LNCaP clone FGC (cell line): Measurements from ENCODE around the gene RUSF1.
A peak's percentile ranks its signal among the peaks of the same experiment; 100 is the strongest.
"Not testable (repeated sequence)": the region's sequence is repeated elsewhere in the genome, so short reads cannot be mapped to it uniquely, and the experiment has no call there.

Experiments used
- DNase-seq: peaks from one replicate; pipeline ENCODE4 v3.0.0-alpha.2; 2011; ENCODE audit warnings: low read depth
- H3K4me3 ChIP-seq: 2 replicates; pipeline ENCODE4 v1.5.1; 2011; ENCODE audit warnings: mild to moderate bottlenecking, low read depth, low read length, control low read depth
- TF ChIP-seq, protein P1 (sequence below): IDR thresholded peaks from 2 replicates; pipeline ENCODE4 v1.5.1; 2012; ENCODE audit warnings: mild to moderate bottlenecking; ENCODE audit not compliant: control insufficient read depth, insufficient read depth; ENCODE audit errors: extremely low read depth

The RUSF1 gene

DNA sequence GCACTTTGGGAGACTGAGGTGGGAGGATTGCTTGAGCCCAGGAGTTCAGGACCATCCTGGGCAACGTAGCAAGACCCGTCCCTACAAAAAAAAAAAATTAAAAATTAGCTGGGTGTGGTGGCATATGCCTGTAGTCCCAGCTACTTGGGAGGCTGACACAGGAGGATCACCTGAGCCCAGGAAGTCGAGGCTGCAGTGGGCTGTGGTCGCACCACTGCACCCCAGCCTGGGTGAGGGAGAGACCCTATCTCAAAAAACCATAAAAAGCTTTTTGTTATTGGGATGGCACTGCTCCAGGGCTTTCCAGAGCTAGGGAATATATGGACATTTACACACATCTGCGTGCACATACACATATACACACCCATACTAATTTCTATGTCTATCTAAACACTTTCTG lies 57.0 kb downstream of the RUSF1 start:
- TF ChIP-seq, protein P1, sequence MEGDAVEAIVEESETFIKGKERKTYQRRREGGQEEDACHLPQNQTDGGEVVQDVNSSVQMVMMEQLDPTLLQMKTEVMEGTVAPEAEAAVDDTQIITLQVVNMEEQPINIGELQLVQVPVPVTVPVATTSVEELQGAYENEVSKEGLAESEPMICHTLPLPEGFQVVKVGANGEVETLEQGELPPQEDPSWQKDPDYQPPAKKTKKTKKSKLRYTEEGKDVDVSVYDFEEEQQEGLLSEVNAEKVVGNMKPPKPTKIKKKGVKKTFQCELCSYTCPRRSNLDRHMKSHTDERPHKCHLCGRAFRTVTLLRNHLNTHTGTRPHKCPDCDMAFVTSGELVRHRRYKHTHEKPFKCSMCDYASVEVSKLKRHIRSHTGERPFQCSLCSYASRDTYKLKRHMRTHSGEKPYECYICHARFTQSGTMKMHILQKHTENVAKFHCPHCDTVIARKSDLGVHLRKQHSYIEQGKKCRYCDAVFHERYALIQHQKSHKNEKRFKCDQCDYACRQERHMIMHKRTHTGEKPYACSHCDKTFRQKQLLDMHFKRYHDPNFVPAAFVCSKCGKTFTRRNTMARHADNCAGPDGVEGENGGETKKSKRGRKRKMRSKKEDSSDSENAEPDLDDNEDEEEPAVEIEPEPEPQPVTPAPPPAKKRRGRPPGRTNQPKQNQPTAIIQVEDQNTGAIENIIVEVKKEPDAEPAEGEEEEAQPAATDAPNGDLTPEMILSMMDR = no peak
- no peak overlapping the region for H3K4me3 ChIP-seq
- no peak for DNase-seq

DNA sequence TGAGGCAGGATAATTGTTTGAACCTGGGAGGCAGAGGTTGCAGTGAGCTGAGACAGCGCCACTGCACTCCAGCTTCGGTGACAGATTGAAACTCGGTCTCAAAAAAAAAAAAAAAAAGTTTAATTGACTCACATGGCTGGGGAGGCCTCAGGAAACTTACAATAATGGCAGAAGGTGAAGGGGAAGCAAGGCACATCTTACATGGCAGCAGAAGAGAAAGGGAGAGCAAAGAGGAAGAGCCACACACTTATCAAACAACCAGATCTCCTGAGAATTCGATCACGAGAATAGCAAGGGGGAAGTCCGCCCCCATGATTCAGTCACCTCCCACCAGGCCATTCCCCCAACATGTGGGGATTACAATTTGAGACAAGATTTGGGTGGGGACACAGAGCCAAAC lies 62.3 kb downstream of the RUSF1 start:
- not testable (repeated sequence) for H3K4me3 ChIP-seq, DNase-seq

DNA sequence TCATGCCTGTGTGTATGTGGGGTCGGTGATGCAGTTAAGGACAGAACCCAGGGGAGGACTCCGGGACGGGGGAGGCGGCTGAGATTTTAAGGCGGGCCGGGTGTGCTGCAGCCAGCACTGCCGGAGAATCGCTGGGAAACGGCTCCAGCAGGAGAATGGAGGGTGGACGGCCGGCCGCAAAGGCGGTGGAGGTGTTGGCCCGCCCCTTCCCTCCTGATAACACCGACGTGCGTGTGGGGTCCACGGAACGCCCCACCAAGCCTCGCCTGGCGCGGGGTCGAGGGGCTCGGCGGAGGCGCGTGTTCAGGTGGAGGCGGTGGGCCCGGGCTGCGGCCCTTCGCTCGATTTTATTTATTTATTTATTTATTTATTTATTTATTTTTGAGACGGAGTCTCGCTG lies 66.2 kb downstream of the RUSF1 start:
- peak overlapping the region; percentile 72 for H3K4me3 ChIP-seq
- TF ChIP-seq, protein P1 = no peak
- DNase-seq = no peak

DNA sequence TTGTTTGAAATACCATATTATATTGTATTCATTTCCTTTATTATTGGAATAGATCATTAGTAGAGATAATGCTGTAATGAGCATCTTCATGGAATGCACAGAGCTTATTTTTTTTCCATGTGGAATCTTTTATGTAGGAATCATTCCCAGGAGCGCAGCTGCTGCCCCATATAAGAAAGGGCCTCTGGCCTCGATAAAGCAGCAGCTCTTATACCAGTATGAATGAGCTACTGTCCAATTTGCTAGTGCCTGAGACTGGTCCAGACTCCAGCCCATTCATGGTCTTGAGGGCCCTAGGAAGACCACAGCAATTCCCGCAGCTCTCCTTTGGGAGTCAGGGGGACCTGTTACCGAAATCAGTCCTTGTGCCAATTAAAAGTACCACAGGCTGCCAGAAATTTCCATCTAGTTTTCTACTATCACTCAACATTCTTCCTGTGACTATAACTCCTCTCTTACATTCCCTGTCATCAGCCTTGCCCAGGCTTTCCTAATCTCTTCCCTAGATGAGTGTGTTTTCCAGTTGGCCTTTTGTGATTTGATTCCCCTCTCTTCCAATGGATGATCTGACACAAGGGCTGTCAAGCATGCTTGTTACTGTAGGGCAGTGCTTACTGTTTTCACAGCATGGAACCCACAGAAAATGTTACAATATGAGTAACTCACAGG lies 67.5 kb downstream of the RUSF1 start:
- DNase-seq = no peak
- H3K4me3 ChIP-seq = no peak overlapping the region
- TF ChIP-seq, protein P1 = no peak

DNA sequence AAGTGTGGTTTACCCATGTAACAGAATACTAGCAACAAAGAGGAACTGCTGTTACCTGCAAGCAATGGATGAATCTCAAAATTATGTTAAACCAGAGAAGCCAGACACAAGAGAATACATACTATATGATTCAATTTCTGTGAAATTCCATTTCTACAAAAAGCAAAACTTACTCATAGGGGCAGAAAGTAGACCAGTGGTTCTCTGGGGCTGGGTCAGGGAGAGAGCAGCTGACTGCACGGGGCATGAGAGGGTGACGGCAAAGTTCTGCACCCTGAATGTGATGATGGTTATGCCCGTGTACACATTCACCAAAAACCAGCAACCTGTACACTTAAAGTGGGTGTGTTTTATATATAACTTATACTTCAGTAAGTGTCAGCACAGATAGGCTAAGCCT lies 68.7 kb downstream of the RUSF1 start:
- TF ChIP-seq, protein P1 = no peak
- no peak for DNase-seq
- H3K4me3 ChIP-seq = no peak overlapping the region
